A549 treated with RU486 at 1 μM for 4 hours (cell line): Measurements from ENCODE around the gene DECR2. TPM values are rescaled to one million over a fixed set of nuclear protein-coding genes. Genes with fewer than 3 reads are reported as not detected.

ENCODE experiments used
- total RNA-seq: library from RNA; stranded (reverse); fragments of 200-300 nt; extraction: Qiagen RNA extraction; gene quantifications from 5 replicates; pipeline ENCODE4 v1.2.3, GENCODE V29; 2022; ENCODE audit warnings: low read depth

Gene DECR2
- 18.8 to 30.2 TPM (median 25.3 TPM) in 5 replicates for total RNA-seq

GRCh38 chr16:401468-402348 is at the start of gene DECR2:
Gene DECR2, plus strand, starts transcription at chr16:401885. Its CDS starts 79 bp downstream, at chr16:401964.

GRCh38 chr16:352547-353403 is 48.9 kb upstream of the DECR2 start, which contains the start of gene AXIN1:
Gene AXIN1, minus strand, starts transcription at chr16:352723. Its CDS starts 5,698 bp downstream, at chr16:347025.

GRCh38 chr16:370443-370842 is 31.2 kb upstream of the DECR2 start, which contains the start of gene MRPL28:
Gene MRPL28, minus strand, starts transcription at chr16:370538. Its CDS starts 320 bp downstream, at chr16:370218.

GRCh38 chr16:381789-382717 is 19.6 kb upstream of the DECR2 start, which contains the start of gene PGAP6:
Gene PGAP6, minus strand, starts transcription at chr16:381978. Its CDS starts 157 bp downstream, at chr16:381821.

GRCh38 chr16:397135-397661 is 4.5 kb upstream of the DECR2 start, which contains the start of gene NME4:
Gene NME4, plus strand, starts transcription at chr16:397199. Its CDS starts 24 bp downstream, at chr16:397223.

GRCh38 chr16:425082-425718 is 23.5 kb downstream of the DECR2 start, which contains the start of gene RAB11FIP3:
Gene RAB11FIP3, plus strand, starts transcription at chr16:425649. Its CDS starts 358 bp downstream, at chr16:426007.

Other genes starting within 250 kb of the DECR2 start
- 0.14 TPM in 1 of 5 replicates, not detected in the others for gene HBZ, start 249.2 kb upstream of the DECR2 start, total RNA-seq
- gene HBM, start 235.9 kb upstream of the DECR2 start, total RNA-seq: not detected in 5 replicates
- gene HBA2, start 229.0 kb upstream of the DECR2 start, total RNA-seq: 0.55 to 0.80 TPM (median 0.57 TPM) in 3 of 5 replicates, not detected in the others
- 0.55 to 1.8 TPM (median 1.1 TPM) in 4 of 5 replicates, not detected in the other for gene HBA1, start 225.2 kb upstream of the DECR2 start, total RNA-seq
- gene HBQ1, start 221.4 kb upstream of the DECR2 start, total RNA-seq: 6.1 to 7.9 TPM (median 6.9 TPM) in 5 replicates
- gene LUC7L, start 172.4 kb upstream of the DECR2 start, total RNA-seq: 42.5 to 51.2 TPM (median 50.0 TPM) in 5 replicates
- 40.5 to 52.4 TPM (median 48.2 TPM) in 5 replicates for gene FAM234A, start 167.1 kb upstream of the DECR2 start, total RNA-seq
- gene RGS11, start 125.9 kb upstream of the DECR2 start, total RNA-seq: 2.7 to 5.9 TPM (median 4.2 TPM) in 5 replicates
- 1.8 to 3.6 TPM (median 2.5 TPM) in 5 replicates for gene ARHGDIG, start 121.3 kb upstream of the DECR2 start, total RNA-seq
- gene PDIA2, start 118.7 kb upstream of the DECR2 start, total RNA-seq: 0.13 to 0.64 TPM (median 0.31 TPM) in 4 of 5 replicates, not detected in the other
- gene AXIN1, start 49.2 kb upstream of the DECR2 start, total RNA-seq: 30.0 to 37.7 TPM (median 35.5 TPM) in 5 replicates
- 119 to 135 TPM (median 129 TPM) in 5 replicates for gene MRPL28, start 31.3 kb upstream of the DECR2 start, total RNA-seq
- 27.5 to 40.7 TPM (median 35.0 TPM) in 5 replicates for gene PGAP6, start 19.9 kb upstream of the DECR2 start, total RNA-seq
- 286 to 471 TPM (median 425 TPM) in 5 replicates for gene NME4, start 4.7 kb upstream of the DECR2 start, total RNA-seq
- gene RAB11FIP3, start 23.8 kb downstream of the DECR2 start, total RNA-seq: 16.4 to 22.4 TPM (median 18.8 TPM) in 5 replicates
- gene CAPN15, start 125.8 kb downstream of the DECR2 start, total RNA-seq: 41.1 to 84.0 TPM (median 73.2 TPM) in 5 replicates
- 0.06 to 0.18 TPM (median 0.13 TPM) in 5 replicates for gene PRR35, start 158.5 kb downstream of the DECR2 start, total RNA-seq
- gene NHLRC4, start 165.1 kb downstream of the DECR2 start, total RNA-seq: 0.11 to 0.39 TPM (median 0.21 TPM) in 5 replicates
- gene PIGQ, start 168.1 kb downstream of the DECR2 start, total RNA-seq: 25.3 to 44.0 TPM (median 34.0 TPM) in 5 replicates
- 10.7 to 19.4 TPM (median 17.7 TPM) in 5 replicates for gene RAB40C, start 188.2 kb downstream of the DECR2 start, total RNA-seq
- 0.10 to 0.23 TPM (median 0.13 TPM) in 5 replicates for gene WFIKKN1, start 229.1 kb downstream of the DECR2 start, total RNA-seq
- gene METTL26, start 234.4 kb downstream of the DECR2 start, total RNA-seq: 85.3 to 150 TPM (median 144 TPM) in 5 replicates
- gene MCRIP2, start 239.9 kb downstream of the DECR2 start, total RNA-seq: 21.2 to 49.7 TPM (median 47.2 TPM) in 5 replicates
- gene WDR90, start 247.5 kb downstream of the DECR2 start, total RNA-seq: 16.6 to 34.6 TPM (median 27.1 TPM) in 5 replicates